GM12864 (cell line): ENCODE results near the gene SLC2A5.
"Not testable (repeated sequence)": the region's sequence is repeated elsewhere in the genome, so short reads cannot be mapped to it uniquely, and the experiment has no call there.

ENCODE experiments used
- DNase-seq: peaks from one replicate; pipeline ENCODE4 v3.0.0-alpha.2; 2011; ENCODE audit warnings: low read depth
- H3K4me3 ChIP-seq: 2 replicates; pipeline ENCODE4 v1.5.1; 2011; ENCODE audit warnings: mild to moderate bottlenecking, low read depth, low read length, control low read depth
- TF ChIP-seq, protein P1 (sequence below): IDR thresholded peaks from 2 replicates; pipeline ENCODE4 v1.5.1; 2011; ENCODE audit warnings: low read depth, mild to moderate bottlenecking, moderate library complexity, low read length, control low read depth, inconsistent platforms; ENCODE audit errors: missing control alignments

Gene SLC2A5

DNA sequence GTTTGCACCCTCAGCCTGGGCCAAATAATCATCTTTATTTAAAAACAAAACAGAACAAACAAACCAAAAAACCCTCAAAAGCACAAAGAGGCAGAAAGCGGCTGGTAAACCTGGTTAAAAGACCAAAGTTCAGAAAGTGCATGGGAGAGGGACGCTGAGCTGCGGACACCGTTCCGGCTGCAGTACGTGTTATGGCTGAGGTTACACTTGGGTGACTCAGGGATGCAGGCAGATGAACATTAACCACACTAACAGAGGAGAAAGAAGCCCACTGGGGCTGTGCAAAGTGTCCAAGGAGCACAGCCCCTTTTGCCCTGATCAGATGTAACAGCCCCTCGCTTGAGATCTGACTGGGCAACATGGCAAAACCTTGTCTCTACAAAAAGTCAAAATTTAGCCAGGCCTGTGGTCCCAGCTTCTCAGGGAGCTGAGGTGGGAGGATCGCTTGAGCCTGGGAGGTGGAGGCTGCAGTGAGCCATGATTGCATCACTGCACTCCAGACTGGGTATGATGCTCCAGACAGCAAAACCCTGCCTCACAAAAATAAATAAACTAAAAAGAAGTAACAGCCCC is 31.1 kb upstream of the SLC2A5 start:
- TF ChIP-seq, protein P1, sequence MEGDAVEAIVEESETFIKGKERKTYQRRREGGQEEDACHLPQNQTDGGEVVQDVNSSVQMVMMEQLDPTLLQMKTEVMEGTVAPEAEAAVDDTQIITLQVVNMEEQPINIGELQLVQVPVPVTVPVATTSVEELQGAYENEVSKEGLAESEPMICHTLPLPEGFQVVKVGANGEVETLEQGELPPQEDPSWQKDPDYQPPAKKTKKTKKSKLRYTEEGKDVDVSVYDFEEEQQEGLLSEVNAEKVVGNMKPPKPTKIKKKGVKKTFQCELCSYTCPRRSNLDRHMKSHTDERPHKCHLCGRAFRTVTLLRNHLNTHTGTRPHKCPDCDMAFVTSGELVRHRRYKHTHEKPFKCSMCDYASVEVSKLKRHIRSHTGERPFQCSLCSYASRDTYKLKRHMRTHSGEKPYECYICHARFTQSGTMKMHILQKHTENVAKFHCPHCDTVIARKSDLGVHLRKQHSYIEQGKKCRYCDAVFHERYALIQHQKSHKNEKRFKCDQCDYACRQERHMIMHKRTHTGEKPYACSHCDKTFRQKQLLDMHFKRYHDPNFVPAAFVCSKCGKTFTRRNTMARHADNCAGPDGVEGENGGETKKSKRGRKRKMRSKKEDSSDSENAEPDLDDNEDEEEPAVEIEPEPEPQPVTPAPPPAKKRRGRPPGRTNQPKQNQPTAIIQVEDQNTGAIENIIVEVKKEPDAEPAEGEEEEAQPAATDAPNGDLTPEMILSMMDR: no peak
- no peak for DNase-seq

DNA sequence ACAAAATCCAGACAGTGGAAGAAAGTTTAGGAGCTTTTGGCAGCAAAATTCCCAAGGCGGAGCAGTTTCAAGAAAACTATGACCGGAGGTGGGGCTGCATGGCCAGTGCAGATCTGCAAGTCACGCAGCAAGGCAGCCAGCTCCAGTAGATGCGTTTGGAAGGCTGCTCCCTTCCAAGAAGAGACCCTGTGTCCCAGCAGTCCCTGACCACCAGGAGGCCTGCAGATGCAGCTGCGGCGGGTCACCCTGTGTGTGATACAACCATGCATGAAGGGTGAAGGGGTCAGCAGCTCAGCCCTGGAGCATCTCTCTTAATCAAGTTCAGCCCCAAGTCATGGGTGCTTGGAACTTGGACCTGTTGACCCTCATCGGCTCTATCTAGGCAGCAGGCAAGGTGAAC is 30.1 kb upstream of the SLC2A5 start:
- DNase-seq: no peak
- no peak overlapping the region for H3K4me3 ChIP-seq
- TF ChIP-seq, protein P1: no peak

More for the DNA sequence above, 31.1 kb upstream of the SLC2A5 start:
- H3K4me3 ChIP-seq: no peak overlapping the region

- DNase-seq: no peak
- TF ChIP-seq, protein P1: no peak
Measured at GRCh38 chr1:9097947-9098705, 28.7 kb upstream of the SLC2A5 start.

DNA sequence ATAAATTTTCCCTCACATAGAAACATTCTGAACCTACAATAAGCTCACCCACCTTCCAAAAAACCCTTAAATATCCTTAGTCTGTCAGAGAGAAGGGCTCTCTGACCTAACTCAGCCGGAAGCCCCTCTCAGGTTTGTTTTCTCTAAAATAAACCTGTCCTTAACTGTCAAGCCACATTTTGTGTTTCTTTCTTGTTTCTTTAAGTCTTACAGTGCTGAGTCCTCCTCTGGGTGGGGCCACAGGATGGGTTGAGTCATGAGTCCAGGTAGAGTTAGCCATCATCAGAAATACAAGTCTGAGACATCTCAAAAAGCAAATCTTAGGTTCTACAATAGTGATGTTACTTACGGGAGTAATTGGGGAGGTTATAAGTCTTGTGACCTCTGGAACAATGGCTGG is 26.4 kb upstream of the SLC2A5 start:
- DNase-seq: no peak
- H3K4me3 ChIP-seq: no peak overlapping the region
- TF ChIP-seq, protein P1: no peak

More at GRCh38 chr1:9097947-9098705, 28.7 kb upstream of the SLC2A5 start:
- H3K4me3 ChIP-seq: no peak overlapping the region

- TF ChIP-seq, protein P1: peak; percentile 13
- not testable (repeated sequence) for H3K4me3 ChIP-seq, DNase-seq
Measured at GRCh38 chr1:9093996-9094595, 24.7 kb upstream of the SLC2A5 start.

DNA sequence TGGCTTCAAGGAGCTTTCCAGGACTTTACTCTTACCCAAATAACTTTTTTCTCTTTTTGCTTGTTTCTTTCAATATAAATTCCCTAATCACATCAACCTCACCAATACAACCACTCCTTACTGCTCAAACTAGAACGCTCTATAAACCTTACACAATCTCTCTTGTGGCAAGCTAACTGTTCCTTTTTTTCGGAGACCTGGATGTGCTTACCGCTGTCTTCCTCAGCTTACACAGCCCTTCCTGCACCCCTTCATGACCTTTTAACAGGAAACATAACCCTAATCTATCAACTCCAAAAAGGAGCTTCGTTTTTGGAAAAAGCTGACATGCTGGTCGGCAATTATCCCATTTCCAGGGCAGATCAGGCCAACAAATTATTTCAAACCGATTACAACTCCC is 24.1 kb upstream of the SLC2A5 start:
- H3K4me3 ChIP-seq: no peak overlapping the region
- TF ChIP-seq, protein P1: no peak
- no peak for DNase-seq
